Sigmoid colon (tissue), 7 donors: ENCODE data around the gene CDK11A. TPM values are rescaled to one million over a fixed set of nuclear protein-coding genes. Genes with fewer than 3 reads are reported as not detected.

ENCODE experiments used
- DNase-seq: peaks from one replicate; pipeline ENCODE4 v3.0.0-alpha.2; 2019
- H3K27ac ChIP-seq, 4 donors: fragments of 200-600 bp; sonication (generic); one replicate each; pipeline ENCODE4 v1.5.1; 2016 to 2019; ENCODE audit warnings: mild to moderate bottlenecking in 1 of 4
- H3K27me3 ChIP-seq, 3 donors: fragments of 200-600 bp; sonication (generic); one replicate each; pipeline ENCODE4 v1.5.1; 2019; ENCODE audit warnings: mild to moderate bottlenecking in 1 of 3
- H3K36me3 ChIP-seq, 4 donors: fragments of 200-600 bp; sonication (generic); one replicate each; pipeline ENCODE4 v1.5.1; 2016 to 2019
- H3K4me1 ChIP-seq, 4 donors: fragments of 200-600 bp; sonication (generic); one replicate each; pipeline ENCODE4 v1.5.1; 2017 to 2019
- H3K4me3 ChIP-seq, 4 donors: fragments of 200-600 bp; sonication (generic); one replicate each; pipeline ENCODE4 v1.5.1; 2017 to 2019; ENCODE audit warnings: mild to moderate bottlenecking in 2 of 4, moderate library complexity in 1 of 4
- H3K9me3 ChIP-seq, 4 donors: fragments of 200-600 bp in 3 of 4; sonication (generic) in 3 of 4; one replicate each; pipeline versions ENCODE4 v1.5.1 to v1.6.1; 2013 to 2019
- EP300 ChIP-seq, 4 donors: sonication (generic); formaldehyde crosslinking; IDR thresholded peaks; one replicate each; pipeline ENCODE4 v1.6.1; 2017; ENCODE audit warnings: antibody characterized with exemption in 4 of 4
- POLR2A ChIP-seq, 2 donors: fragments of 450-650 bp; IDR thresholded peaks; one replicate each; pipeline ENCODE4 v1.6.1; 2016; ENCODE audit warnings: antibody characterized with exemption in 2 of 2, mild to moderate bottlenecking in 2 of 2, moderate library complexity in 2 of 2
- POLR2AphosphoS5 ChIP-seq, 4 donors: sonication (generic); formaldehyde crosslinking; IDR thresholded peaks; one replicate each; pipeline ENCODE4 v1.6.1; 2017; ENCODE audit warnings: antibody characterized with exemption in 4 of 4
- WGBS, 2 donors: extraction: QIAGEN DNeasy Blood & Tissue Kit; methylation state at CpG; one replicate each; pipeline ENCODE4 v1.1.7; 2013; 5-methylcytosine and 5-hydroxymethylcytosine counted together
- intact Hi-C: fragments of 100-400 bp; cut with DNase I; formaldehyde crosslinking; loops from one replicate; pipeline ENCODE4 v1.15.1; 2023
- polyA plus RNA-seq, 3 donors: library from polyadenylated mRNA; stranded (reverse); fragments of 200-250 nt; gene quantifications; one replicate each; pipeline ENCODE4 v1.2.3, GENCODE V29; 2013
- total RNA-seq, 4 donors: library from RNA; depleted of rRNA; stranded (reverse); fragments of >200 nt; gene quantifications; one replicate each; pipeline ENCODE4 v1.1.0, GENCODE V29; 2016
- TF ChIP-seq, protein P1 (sequence below), 4 experiments: fragments of 450-650 bp in 3 of 4; fragments of 200-600 bp in 1 of 4; IDR thresholded peaks; one replicate each; pipeline ENCODE4 v1.5.1; 2016 to 2019; ENCODE audit warnings: antibody characterized with exemption in 4 of 4, mild to moderate bottlenecking in 3 of 4, moderate library complexity in 2 of 4
- donor health status: healthy with polysubstance abuse.
- donor health status: Bipolar disorder and iron deficiency.
- donor health status: healthy.

CDK11A gene
- total and polyA plus RNA-seq, 7 donors = 19.8 to 53.7 (median 33.5) TPM

DNA sequence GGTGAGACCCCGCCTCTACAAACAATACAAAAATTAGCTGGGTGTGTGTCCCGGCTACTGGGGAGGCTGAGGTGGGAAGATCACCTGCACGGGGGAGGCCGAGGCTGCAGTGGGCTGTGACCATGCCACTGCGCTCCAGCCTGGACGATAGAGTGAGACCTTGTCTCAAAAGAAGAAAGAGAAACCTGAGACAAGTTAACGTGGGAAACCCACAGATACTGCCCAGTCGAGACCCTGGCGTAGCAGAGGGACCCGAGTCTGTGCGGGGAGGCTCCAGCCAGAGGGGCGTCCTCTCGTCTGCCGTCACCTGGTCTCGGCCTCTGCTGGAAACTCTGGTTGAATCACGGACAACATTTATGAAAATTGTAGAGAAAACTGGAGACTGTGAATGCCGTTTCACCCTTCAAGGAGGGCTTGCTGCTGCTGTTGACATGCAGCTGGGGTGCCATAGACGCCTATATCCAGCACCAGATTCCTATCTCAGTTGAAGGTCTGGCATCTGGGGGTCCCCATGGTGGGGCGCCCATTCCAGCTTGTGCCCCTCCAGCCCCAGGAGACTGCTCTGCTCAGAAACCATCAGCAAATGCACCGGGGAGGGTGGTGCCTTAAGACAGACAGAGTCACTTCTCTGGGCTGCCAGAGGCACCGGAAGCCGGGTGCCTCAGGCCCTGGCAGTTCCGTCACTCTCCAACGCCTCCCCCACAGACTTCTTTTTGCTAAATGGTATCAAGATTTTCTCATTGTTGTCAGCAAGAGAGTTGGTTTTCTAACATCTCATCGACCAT, 51.8 kb downstream of the CDK11A start:
- H3K9me3 ChIP-seq = no peaks in the 10 kb centered on the region
- peaks cover 0 to 65% (median 29%) of the 10 kb centered on the region in 4 donors for H3K36me3 ChIP-seq
- H3K4me3 ChIP-seq = no peak overlapping the region
- peak; percentile 49 for DNase-seq
- TF ChIP-seq EP300 (IDR thresholded peaks at IDR 0.05) (no peak), POLR2A (IDR thresholded peaks at IDR 0.05) (no peak), POLR2AphosphoS5 (IDR thresholded peaks at IDR 0.05) (no peak)
- TF ChIP-seq, protein P1, sequence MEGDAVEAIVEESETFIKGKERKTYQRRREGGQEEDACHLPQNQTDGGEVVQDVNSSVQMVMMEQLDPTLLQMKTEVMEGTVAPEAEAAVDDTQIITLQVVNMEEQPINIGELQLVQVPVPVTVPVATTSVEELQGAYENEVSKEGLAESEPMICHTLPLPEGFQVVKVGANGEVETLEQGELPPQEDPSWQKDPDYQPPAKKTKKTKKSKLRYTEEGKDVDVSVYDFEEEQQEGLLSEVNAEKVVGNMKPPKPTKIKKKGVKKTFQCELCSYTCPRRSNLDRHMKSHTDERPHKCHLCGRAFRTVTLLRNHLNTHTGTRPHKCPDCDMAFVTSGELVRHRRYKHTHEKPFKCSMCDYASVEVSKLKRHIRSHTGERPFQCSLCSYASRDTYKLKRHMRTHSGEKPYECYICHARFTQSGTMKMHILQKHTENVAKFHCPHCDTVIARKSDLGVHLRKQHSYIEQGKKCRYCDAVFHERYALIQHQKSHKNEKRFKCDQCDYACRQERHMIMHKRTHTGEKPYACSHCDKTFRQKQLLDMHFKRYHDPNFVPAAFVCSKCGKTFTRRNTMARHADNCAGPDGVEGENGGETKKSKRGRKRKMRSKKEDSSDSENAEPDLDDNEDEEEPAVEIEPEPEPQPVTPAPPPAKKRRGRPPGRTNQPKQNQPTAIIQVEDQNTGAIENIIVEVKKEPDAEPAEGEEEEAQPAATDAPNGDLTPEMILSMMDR (IDR thresholded peaks at IDR 0.05) = no peak
- intact Hi-C loops = no loop called here
- no peak overlapping the region for H3K27ac ChIP-seq
- no peaks in the 10 kb centered on the region for H3K27me3 ChIP-seq
- 94 to 95% methylated on average over 25 of the region's 25 CpGs for WGBS, 2 donors
- no peaks in the 10 kb centered on the region for H3K4me1 ChIP-seq

GRCh38 chr1:1671365-1672119, 52.6 kb downstream of the CDK11A start:
- TF ChIP-seq, protein P1 (IDR thresholded peaks at IDR 0.05) = no peak
- TF ChIP-seq EP300 (IDR thresholded peaks at IDR 0.05) (no peak), POLR2AphosphoS5 (IDR thresholded peaks at IDR 0.05) (no peak), POLR2A (IDR thresholded peaks at IDR 0.05) (no peak)
- no peaks in the 10 kb centered on the region for H3K27me3 ChIP-seq
- H3K4me3 ChIP-seq = no peak overlapping the region
- H3K36me3 ChIP-seq = peaks cover 1 to 68% (median 32%) of the 10 kb centered on the region in 4 donors
- 88 to 92% methylated on average over 27 of the region's 27 CpGs for WGBS, 2 donors
- intact Hi-C loops = no loop called here
- H3K27ac ChIP-seq = no peak overlapping the region
- H3K4me1 ChIP-seq = no peaks in the 10 kb centered on the region
- peak; percentile 53 for DNase-seq
- H3K9me3 ChIP-seq = no peaks in the 10 kb centered on the region

- intact Hi-C loops = no loop called here
- Histone ChIP-seq H3K27me3 (no peaks in the 10 kb centered on the region), H3K36me3 (peaks cover 5 to 75% (median 38%) of the 10 kb centered on the region in 4 donors), H3K4me3 (no peak overlapping the region), H3K9me3 (no peaks in the 10 kb centered on the region), H3K4me1 (no peaks in the 10 kb centered on the region), H3K27ac (no peak overlapping the region)
- 94 to 96% methylated on average over 24 of the region's 24 CpGs for WGBS, 2 donors
- TF ChIP-seq POLR2A (IDR thresholded peaks at IDR 0.05) (no peak), EP300 (IDR thresholded peaks at IDR 0.05) (no peak), POLR2AphosphoS5 (IDR thresholded peaks at IDR 0.05) (no peak)
- DNase-seq = peak; percentile 60
Measured at GRCh38 chr1:1670866-1671265, 53.3 kb downstream of the CDK11A start.

- Histone ChIP-seq H3K4me1 (no peaks in the 10 kb centered on the region), H3K4me3 (no peak overlapping the region), H3K36me3 (peaks cover 13 to 81% (median 47%) of the 10 kb centered on the region in 4 donors), H3K27me3 (no peaks in the 10 kb centered on the region), H3K9me3 (no peaks in the 10 kb centered on the region), H3K27ac (no peak overlapping the region)
- intact Hi-C loops = no loop called here
- peak; percentile 59 for DNase-seq
- WGBS, 2 donors = 92 to 95% methylated on average over 43 of the region's 43 CpGs
- TF ChIP-seq EP300 (IDR thresholded peaks at IDR 0.05) (no peak), POLR2A (IDR thresholded peaks at IDR 0.05) (no peak), POLR2AphosphoS5 (IDR thresholded peaks at IDR 0.05) (no peak)
- TF ChIP-seq, protein P1 (IDR thresholded peaks at IDR 0.05) = no peak
Measured at GRCh38 chr1:1669468-1670440, 54.4 kb downstream of the CDK11A start.
